B cell (primary cell): ENCODE data around the gene CEP112.

Experiments
- CTCF ChIP-seq: fragments of 200-600 bp; IDR thresholded peaks from one replicate; pipeline ENCODE4 v1.8.0; 2022; ENCODE audit warnings: antibody characterized with exemption, mild to moderate bottlenecking
- EZH2 ChIP-seq: IDR thresholded peaks from 2 replicates; pipeline ENCODE4 v1.6.1; 2012; ENCODE audit warnings: borderline replicate concordance, low read depth, mild to moderate bottlenecking, moderate library complexity, low read length; ENCODE audit not compliant: insufficient read depth, poor library complexity, severe bottlenecking

- TF ChIP-seq CTCF (no peak), EZH2 (no peak)
Measured at GRCh38 chr17:66171692-66172091, 20.2 kb downstream of the CEP112 start.
